ENCODE measurements around the gene ZFAND3.

GRCh38 chr6:37851997-37852524 lies 32.5 kb downstream of the ZFAND3 start:
- TF ChIP-seq POLR2A (IDR thresholded peaks at IDR 0.05; ENCODE audit: low read depth, low read length), result no peak
- TF ChIP-seq CTCF (IDR thresholded peaks at IDR 0.05; ENCODE audit: extremely low read depth in 1 of 2, insufficient read depth in 1 of 2, low read depth in 1 of 2, low read length in 2 of 2), result no peak
- TF ChIP-seq POLR2AphosphoS5 (IDR thresholded peaks at IDR 0.05; ENCODE audit: insufficient read depth, low read depth, low read length), result no peak
- TF ChIP-seq EZH2 (IDR thresholded peaks at IDR 0.05; ENCODE audit: borderline replicate concordance, low read depth, low read length, severe bottlenecking), result no peak
- no peak for TF ChIP-seq MYC (IDR thresholded peaks at IDR 0.05; ENCODE audit: low read depth, low read length)
- no peak for TF ChIP-seq FOS (IDR thresholded peaks at IDR 0.05; ENCODE audit: borderline replicate concordance, insufficient read depth, low read length)
- no peak for TF ChIP-seq JUN (IDR thresholded peaks at IDR 0.05; ENCODE audit: borderline replicate concordance, insufficient read depth, insufficient read length, low read depth)
- TF ChIP-seq GATA2 (IDR thresholded peaks at IDR 0.05; ENCODE audit: insufficient read depth, insufficient read length, low read depth, low read length), result no peak
- TF ChIP-seq, protein P1, sequence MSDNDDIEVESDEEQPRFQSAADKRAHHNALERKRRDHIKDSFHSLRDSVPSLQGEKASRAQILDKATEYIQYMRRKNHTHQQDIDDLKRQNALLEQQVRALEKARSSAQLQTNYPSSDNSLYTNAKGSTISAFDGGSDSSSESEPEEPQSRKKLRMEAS (IDR thresholded peaks at IDR 0.05; ENCODE audit: insufficient read depth, insufficient read length), result no peak
